HG03060 (cell line): ENCODE measurements around the gene NUDT19.

Experiments
- ATAC-seq: cut with Tn5 transposase; IDR thresholded peaks from one replicate; pipeline ENCODE4 v1.9.1; 2021; ENCODE audit warnings: low read depth, moderate number of reproducible peaks; ENCODE audit not compliant: unreplicated experiment

The NUDT19 gene

DNA sequence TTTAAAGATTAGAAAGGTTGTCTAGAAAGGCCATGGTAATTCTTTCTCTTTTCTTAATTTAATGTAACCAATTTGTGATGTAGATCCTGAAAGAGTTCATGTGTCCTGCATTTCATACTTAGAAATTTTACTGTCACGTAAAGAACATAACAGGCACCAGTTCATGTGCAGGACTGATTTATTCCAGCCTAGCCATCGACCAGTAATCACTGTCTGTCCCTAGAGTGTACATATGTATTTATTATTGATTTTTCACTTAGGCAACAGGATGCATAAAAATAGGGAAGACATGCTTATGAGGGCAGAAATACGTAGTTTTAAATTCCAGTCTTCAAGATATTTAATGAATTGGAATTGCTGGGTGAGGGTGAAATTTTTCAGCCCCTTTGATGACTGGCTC is 65.6 kb downstream of the NUDT19 start:
- no peak for ATAC-seq
